DMS53 (cell line): ENCODE results near the gene CNFN.

ENCODE experiments used
- DNase-seq: peaks from one replicate; lab custom pipeline; 2025; lab: John Stamatoyannopoulos, UW

CNFN gene

GRCh38 chr19:42389899-42390298 lies at the start of gene CNFN:
CNFN (minus strand) TSS chr19:42390297; CDS start chr19:42389037, 1,260 bp downstream.
- DNase-seq = peak; percentile 33

GRCh38 chr19:42436006-42436405 lies 45.9 kb upstream of the CNFN start:
- no peak for DNase-seq

GRCh38 chr19:42435316-42435715 lies 45.2 kb upstream of the CNFN start:
- DNase-seq = no peak

- DNase-seq = peak; percentile 92
Observed at GRCh38 chr19:42433503-42434260, 43.6 kb upstream of the CNFN start.

- no peak for DNase-seq
Observed at GRCh38 chr19:42431486-42431885, 41.4 kb upstream of the CNFN start.

- no peak for DNase-seq
Observed at GRCh38 chr19:42428676-42429075, 38.6 kb upstream of the CNFN start.

- DNase-seq = no peak
Observed at GRCh38 chr19:42427313-42427712, 37.2 kb upstream of the CNFN start, which contains the start of gene LIPE. LIPE (minus strand) TSS chr19:42427388; CDS start chr19:42427149, 239 bp downstream.

- DNase-seq = no peak
Observed at GRCh38 chr19:42426643-42427042, 36.5 kb upstream of the CNFN start.

GRCh38 chr19:42424712-42425131 lies 34.6 kb upstream of the CNFN start:
- DNase-seq = no peak

GRCh38 chr19:42424345-42424707 lies 34.2 kb upstream of the CNFN start:
- no peak for DNase-seq

- peak; percentile 82 for DNase-seq
Observed at GRCh38 chr19:42423462-42424344, 33.6 kb upstream of the CNFN start.

- peak; percentile 63 for DNase-seq
Observed at GRCh38 chr19:42422901-42423461, 32.9 kb upstream of the CNFN start.

- no peak for DNase-seq
Observed at GRCh38 chr19:42422092-42422900, 32.2 kb upstream of the CNFN start.

GRCh38 chr19:42421591-42422031 lies 31.5 kb upstream of the CNFN start:
- DNase-seq = no peak

GRCh38 chr19:42421101-42421500 lies 31.0 kb upstream of the CNFN start:
- DNase-seq = no peak

- DNase-seq = peak; percentile 81
Observed at GRCh38 chr19:42420055-42420544, 30.0 kb upstream of the CNFN start.

GRCh38 chr19:42419309-42419708 lies 29.2 kb upstream of the CNFN start:
- no peak for DNase-seq

GRCh38 chr19:42412661-42413076 lies 22.6 kb upstream of the CNFN start:
- DNase-seq = no peak

- DNase-seq = no peak
Observed at GRCh38 chr19:42412227-42412626, 22.1 kb upstream of the CNFN start.

- no peak for DNase-seq
Observed at GRCh38 chr19:42411581-42412178, 21.6 kb upstream of the CNFN start.

- no peak for DNase-seq
Observed at GRCh38 chr19:42410371-42410770, 20.3 kb upstream of the CNFN start.
